ENCODE measurements around the gene PRCD.

Gene PRCD

GRCh38 chr17:76540381-76541300 lies 797 bp downstream of the PRCD start:
- H3K4me3 ChIP-seq (ENCODE audit: low read depth, low read length): peak overlapping the region; percentile 33; the same call in 1 of the 2 replicates
- no peak for TF ChIP-seq CTCF (IDR thresholded peaks at IDR 0.05; ENCODE audit: low read depth, low read length)

GRCh38 chr17:76541739-76542454 lies 2.1 kb downstream of the PRCD start:
- no peak for TF ChIP-seq CTCF (IDR thresholded peaks at IDR 0.05; ENCODE audit: low read depth, low read length)
- H3K4me3 ChIP-seq (ENCODE audit: low read depth, low read length): no peak overlapping the region

- H3K4me3 ChIP-seq (ENCODE audit: low read depth, low read length): no peak overlapping the region
- no peak for TF ChIP-seq CTCF (IDR thresholded peaks at IDR 0.05; ENCODE audit: low read depth, low read length)
Observed at GRCh38 chr17:76542566-76542971, 2.7 kb downstream of the PRCD start.

GRCh38 chr17:76542984-76543383 lies 3.1 kb downstream of the PRCD start:
- TF ChIP-seq CTCF (IDR thresholded peaks at IDR 0.05; ENCODE audit: low read depth, low read length): no peak
- H3K4me3 ChIP-seq (ENCODE audit: low read depth, low read length): no peak overlapping the region

GRCh38 chr17:76543482-76543825 lies 3.6 kb downstream of the PRCD start:
- no peak overlapping the region for H3K4me3 ChIP-seq (ENCODE audit: low read depth, low read length)
- no peak for TF ChIP-seq CTCF (IDR thresholded peaks at IDR 0.05; ENCODE audit: low read depth, low read length)

- no peak overlapping the region for H3K4me3 ChIP-seq (ENCODE audit: low read depth, low read length)
- TF ChIP-seq CTCF (IDR thresholded peaks at IDR 0.05; ENCODE audit: low read depth, low read length): no peak
Observed at GRCh38 chr17:76543826-76544545, 4.1 kb downstream of the PRCD start.

Data from WI38 (cell line).